Psoas muscle (tissue), 8 donors: ENCODE results near the gene CBFA2T2. TPM values are rescaled to one million over a fixed set of nuclear protein-coding genes. Genes with fewer than 3 reads are reported as not detected.

Experiments
- ATAC-seq, 4 donors: fragments of 200-7000 bp; cut with Tn5 transposase; one replicate each; pipeline ENCODE4 v1.9.1; 2020; ENCODE audit warnings: moderate library complexity in 3 of 4, mild to moderate bottlenecking in 2 of 4
- DNase-seq, 2 donors: peaks; one replicate each; pipeline ENCODE4 v3.0.0-alpha.2; 2020
- H3K27ac ChIP-seq: fragments of 200-600 bp; one replicate; pipeline ENCODE4 v1.8.0; 2022
- H3K27me3 ChIP-seq, 3 donors: fragments of 200-600 bp in 1 of 3; one replicate each; pipeline versions ENCODE4 v1.6.1 to v1.8.0; 2013 to 2022; ENCODE audit warnings: low read length in 2 of 3, mild to moderate bottlenecking in 2 of 3, moderate library complexity in 1 of 3; ENCODE audit not compliant: insufficient read depth in 3 of 3
- H3K36me3 ChIP-seq, 2 donors: fragments of 200-600 bp in 1 of 2; one replicate each; pipeline versions ENCODE4 v1.6.1 to v1.8.0; 2013 to 2022; ENCODE audit warnings: low read depth in 1 of 2, mild to moderate bottlenecking in 1 of 2, moderate library complexity in 1 of 2; ENCODE audit not compliant: insufficient read depth in 1 of 2
- H3K4me1 ChIP-seq: fragments of 200-600 bp; one replicate; pipeline ENCODE4 v1.8.0; 2022
- H3K4me3 ChIP-seq: fragments of 200-600 bp; one replicate; pipeline ENCODE4 v1.8.0; 2022; ENCODE audit warnings: mild to moderate bottlenecking
- H3K9me3 ChIP-seq: fragments of 200-600 bp; one replicate; pipeline ENCODE4 v1.8.0; 2022
- CTCF ChIP-seq: fragments of 200-600 bp; IDR thresholded peaks from one replicate; pipeline ENCODE4 v1.8.0; 2022; ENCODE audit warnings: antibody characterized with exemption
- WGBS, 3 donors: extraction: QIAGEN DNeasy Blood & Tissue Kit; methylation state at CpG; one replicate each; pipeline versions ENCODE4 v1.1.6 to v1.1.7; 2013; 5-methylcytosine and 5-hydroxymethylcytosine counted together
- intact Hi-C, 2 donors: fragments of 100-400 bp; cut with DNase I; formaldehyde crosslinking; loops; one replicate each; pipeline versions ENCODE4 v1.11.0 to v1.14.2; 2022
- polyA plus RNA-seq, 3 donors: library from polyadenylated mRNA; stranded (reverse); fragments of 200-250 nt; gene quantifications; one replicate each; pipeline ENCODE4 v1.2.3, GENCODE V29; 2013
- total RNA-seq, 4 donors: library from RNA; stranded (reverse); fragmentation: NEBNext Ultra II Directional in 2 of 4; extraction: Animal tissue kit (Norgen Biotek cat#: 25700) in 2 of 4; gene quantifications; one replicate each; pipeline versions ENCODE4 v1.2.1 to v1.2.4, GENCODE V29; 2021 to 2023
- donor health status: healthy with polysubstance abuse.
- donor health status: DM: no; HTN: no; CAD: no; lungs with moderate emphysema.
- donor health status: Bipolar disorder and iron deficiency.
- donor health status: healthy.
- donor health status: DM: yes; HTN: yes; CAD: no.
- donor health status: DM: no; HTN: no; CAD: no.
- donor health status: DM: no; HTN: no; CAD: no.
- donor health status: DM: yes; HTN: yes; CAD: no.

The CBFA2T2 gene
- total and polyA plus RNA-seq, 7 donors, result 3.8 to 9.3 (median 7.0) TPM

DNA sequence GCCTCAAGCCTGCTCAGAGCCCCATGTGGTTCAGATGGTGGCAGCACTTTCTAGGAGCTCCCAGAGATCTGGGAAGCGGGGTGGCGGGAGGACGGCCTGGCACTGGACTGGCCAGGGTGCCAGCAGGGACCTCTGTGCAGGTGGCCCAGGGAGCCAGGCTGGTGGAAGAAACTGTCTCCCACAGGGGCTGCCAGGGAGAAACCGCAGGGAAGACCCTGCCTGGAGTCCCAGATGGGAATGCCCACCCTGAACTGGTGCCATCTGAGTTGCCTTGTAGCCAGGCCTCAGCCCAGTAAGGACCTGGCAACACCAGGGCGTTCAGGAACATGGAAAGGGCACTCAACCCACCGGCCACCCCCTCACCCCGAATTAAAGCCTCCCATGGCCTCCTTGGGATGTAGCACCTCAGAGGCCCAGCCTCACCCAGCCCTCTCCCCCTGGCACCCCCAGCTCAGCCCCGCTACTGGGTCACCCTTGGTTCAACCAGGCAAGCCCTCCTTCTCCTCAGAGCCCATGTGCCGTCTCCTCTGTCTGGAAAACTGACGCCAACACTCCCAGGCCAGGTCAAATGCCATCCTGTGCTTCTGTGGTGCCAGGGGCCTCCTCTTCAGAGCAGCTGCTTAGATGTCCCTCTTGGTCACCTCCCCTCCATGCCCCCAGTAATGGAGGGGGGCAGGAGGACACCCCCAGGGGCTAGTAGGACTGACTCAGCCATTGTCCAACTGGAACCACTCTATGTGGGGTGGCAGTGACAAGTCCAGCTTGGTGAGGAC is 166.3 kb downstream of the CBFA2T2 start:
- 89 to 94% (median 91%) methylated on average over 9 to 10 of the region's 10 CpGs for WGBS, 3 donors
- peaks cover 3% of the 10 kb centered on the region for H3K4me1 ChIP-seq
- ATAC-seq (no peak), DNase-seq (no peak)
- no peaks in the 10 kb centered on the region for H3K9me3 ChIP-seq
- no peaks in the 10 kb centered on the region for H3K27me3 ChIP-seq
- intact Hi-C loops, result no loop called here
- TF ChIP-seq CTCF, result no peak
- no peak overlapping the region for H3K4me3 ChIP-seq
- peaks cover 0 to 56% of the 10 kb centered on the region in 2 donors for H3K36me3 ChIP-seq
- no peak overlapping the region for H3K27ac ChIP-seq

DNA sequence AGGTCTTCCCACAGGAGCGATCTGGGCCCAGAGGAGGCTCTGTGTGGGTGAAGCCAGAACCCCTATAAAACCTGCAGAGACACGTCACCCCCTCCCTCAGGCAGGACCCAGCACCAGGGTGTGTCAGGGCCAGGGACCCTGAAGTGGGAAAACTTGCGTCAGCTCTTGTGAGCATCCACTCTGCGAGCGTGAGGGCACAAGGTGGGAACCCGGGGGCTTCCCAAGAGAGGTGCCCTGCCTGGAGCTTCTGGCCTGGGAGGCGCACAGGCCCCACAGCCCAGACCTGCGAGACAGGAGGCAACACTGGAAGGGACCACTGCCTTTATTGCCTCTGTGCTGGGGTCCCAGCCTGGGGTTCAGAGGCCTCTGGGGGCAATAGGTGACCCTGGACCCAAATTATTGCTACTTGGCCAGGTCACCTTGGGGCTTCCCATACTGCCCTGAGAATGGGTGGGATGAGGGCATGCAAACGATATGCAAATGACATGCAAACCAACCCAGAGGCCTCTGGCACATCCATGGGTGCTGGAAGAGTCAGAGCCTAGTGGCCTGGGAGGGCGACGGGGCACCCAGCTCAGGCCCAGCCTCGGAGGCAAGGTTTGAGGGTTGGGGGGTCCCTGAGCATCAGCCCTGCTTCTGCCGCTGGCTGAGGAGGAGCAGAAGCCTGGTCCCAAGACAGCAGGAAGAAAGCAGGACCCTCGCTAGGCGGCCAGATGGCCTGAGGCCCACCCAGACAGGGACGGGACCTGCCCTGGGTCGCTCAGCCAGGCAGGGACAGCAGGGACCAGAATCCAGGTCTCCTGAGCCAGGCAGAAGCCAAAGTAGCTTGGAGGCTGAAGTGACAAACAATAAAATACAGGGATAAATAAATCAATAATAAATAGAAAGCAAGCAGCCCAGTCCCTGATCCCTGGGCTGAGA is 167.1 kb downstream of the CBFA2T2 start:
- Histone ChIP-seq H3K27me3 (no peaks in the 10 kb centered on the region), H3K4me1 (peaks cover 3% of the 10 kb centered on the region), H3K9me3 (no peaks in the 10 kb centered on the region), H3K36me3 (peaks cover 0 to 58% of the 10 kb centered on the region in 2 donors), H3K27ac (no peak overlapping the region), H3K4me3 (no peak overlapping the region)
- intact Hi-C loops, result no loop called here
- WGBS, 3 donors, result 90 to 95% (median 92%) methylated on average over 17 of the region's 17 CpGs
- no peak for ATAC-seq
- no peak for TF ChIP-seq CTCF
- no peak for DNase-seq

DNA sequence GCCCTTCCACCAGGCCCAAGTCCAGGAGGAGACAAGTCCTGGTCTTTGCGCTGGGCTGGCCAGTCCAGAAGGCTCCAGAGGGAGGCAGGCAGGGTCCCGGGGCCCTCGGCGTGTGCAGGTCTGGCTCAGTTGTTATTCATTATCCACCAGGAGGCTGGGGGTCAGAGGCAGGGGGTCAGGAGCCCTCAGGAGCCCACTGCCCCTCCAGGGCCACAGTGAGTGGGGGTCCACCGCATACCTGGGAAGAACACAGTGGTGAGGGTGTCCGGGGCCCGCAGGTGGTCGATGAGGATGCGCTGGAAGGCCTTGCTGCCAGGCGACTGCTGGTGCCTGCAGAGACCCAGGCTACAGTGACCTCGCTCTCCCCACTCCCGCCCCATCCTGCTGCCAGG is 167.8 kb downstream of the CBFA2T2 start:
- intact Hi-C loops, result no loop called here
- peaks cover 3% of the 10 kb centered on the region for H3K4me1 ChIP-seq
- no peak overlapping the region for H3K27ac ChIP-seq
- ATAC-seq (no peak), DNase-seq (no peak)
- WGBS, 3 donors, result 90 to 93% (median 91%) methylated on average over 11 to 12 of the region's 12 CpGs
- no peaks in the 10 kb centered on the region for H3K27me3 ChIP-seq
- H3K4me3 ChIP-seq, result no peak overlapping the region
- TF ChIP-seq CTCF, result no peak
- no peaks in the 10 kb centered on the region for H3K9me3 ChIP-seq
- H3K36me3 ChIP-seq, result peaks cover 0 to 58% of the 10 kb centered on the region in 2 donors

DNA sequence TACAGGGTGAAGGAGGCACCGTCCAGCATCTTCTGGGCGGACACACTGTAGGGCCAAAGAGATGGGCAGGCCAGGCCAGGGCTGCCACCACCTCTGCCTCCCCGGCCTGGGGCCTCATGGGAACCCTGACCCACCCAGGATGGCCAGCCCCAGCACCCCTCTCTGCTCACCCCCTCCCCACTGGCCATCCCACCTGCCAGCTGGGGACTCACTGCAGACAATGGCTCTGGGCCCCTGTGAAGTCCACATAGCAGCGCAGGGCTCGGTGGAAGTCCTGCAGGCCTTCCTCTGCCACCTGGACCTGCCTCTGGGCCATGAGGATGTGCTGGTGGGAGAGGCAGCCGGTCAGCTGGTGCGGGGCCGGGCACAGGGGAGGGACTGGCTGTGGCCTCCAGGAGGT is 168.6 kb downstream of the CBFA2T2 start:
- Histone ChIP-seq H3K4me1 (peaks cover 10% of the 10 kb centered on the region), H3K9me3 (no peaks in the 10 kb centered on the region), H3K36me3 (peaks cover 0 to 58% of the 10 kb centered on the region in 2 donors), H3K27ac (no peak overlapping the region), H3K27me3 (no peaks in the 10 kb centered on the region), H3K4me3 (no peak overlapping the region)
- WGBS, 3 donors, result 90 to 95% (median 93%) methylated on average over 8 of the region's 8 CpGs
- ATAC-seq (no peak), DNase-seq (no peak)
- intact Hi-C loops, result no loop called here
- no peak for TF ChIP-seq CTCF
